H9 (cell line): ENCODE measurements around the gene KRT79. TPM values are rescaled to one million over a fixed set of nuclear protein-coding genes. Genes with fewer than 3 reads are reported as not detected.

Experiments
- DNase-seq: peaks from one replicate; pipeline ENCODE4 v3.0.0-alpha.2; 2017
- H2AFZ ChIP-seq: one replicate; pipeline ENCODE4 v1.6.1; 2013; ENCODE audit warnings: mild to moderate bottlenecking, low read length, control low read depth, moderate library complexity
- H2AK5ac ChIP-seq: 2 replicates; pipeline ENCODE4 v1.6.1; 2013; ENCODE audit warnings: low read length, control low read depth, mixed read lengths; ENCODE audit not compliant: insufficient read length
- H2BK120ac ChIP-seq: one replicate; pipeline ENCODE4 v1.6.1; 2013; ENCODE audit warnings: low read depth, mild to moderate bottlenecking, low read length, control low read depth, inconsistent platforms; ENCODE audit not compliant: poor library complexity, severe bottlenecking
- H2BK12ac ChIP-seq: 2 replicates; pipeline ENCODE4 v1.6.1; 2013; ENCODE audit warnings: low read length, control low read depth, mixed read lengths, low read depth; ENCODE audit not compliant: insufficient read length
- H2BK15ac ChIP-seq: 2 replicates; pipeline ENCODE4 v1.6.1; 2013; ENCODE audit warnings: low read depth, low read length, control low read depth
- H2BK20ac ChIP-seq: one replicate; pipeline ENCODE4 v1.6.1; 2013; ENCODE audit warnings: low read depth, mild to moderate bottlenecking, low read length, control low read depth, inconsistent platforms; ENCODE audit not compliant: poor library complexity, severe bottlenecking
- H2BK5ac ChIP-seq: 2 replicates; pipeline ENCODE4 v1.6.1; 2013; ENCODE audit warnings: low read length, control low read depth, mixed read lengths; ENCODE audit not compliant: insufficient read length
- H3K14ac ChIP-seq: 2 replicates; pipeline ENCODE4 v1.6.1; 2013; ENCODE audit warnings: low read length, control low read depth; ENCODE audit not compliant: insufficient read depth
- H3K18ac ChIP-seq: 2 replicates; pipeline ENCODE4 v1.6.1; 2013; ENCODE audit warnings: low read depth, mild to moderate bottlenecking, mixed read lengths, low read length, control low read depth; ENCODE audit not compliant: insufficient read length
- H3K23ac ChIP-seq: 2 replicates; pipeline ENCODE4 v1.6.1; 2013; ENCODE audit warnings: low read length, control low read depth, mixed read lengths, low read depth; ENCODE audit not compliant: insufficient read length
- H3K23me2 ChIP-seq: 2 replicates; pipeline ENCODE4 v1.6.1; 2013; ENCODE audit warnings: low read depth, mild to moderate bottlenecking, mixed read lengths, low read length, control low read depth; ENCODE audit not compliant: insufficient read length, poor library complexity, severe bottlenecking
- H3K27ac ChIP-seq: 2 replicates; pipeline ENCODE4 v1.5.1; 2013; ENCODE audit warnings: low read length, control low read depth, mixed read lengths, low read depth; ENCODE audit not compliant: insufficient read length
- H3K27me3 ChIP-seq: 2 replicates; pipeline ENCODE4 v1.6.1; 2013; ENCODE audit warnings: low read length, control low read depth, inconsistent platforms; ENCODE audit not compliant: insufficient read depth
- H3K4ac ChIP-seq: 2 replicates; pipeline ENCODE4 v1.6.1; 2013; ENCODE audit warnings: low read depth, mild to moderate bottlenecking, control low read depth, inconsistent platforms, low read length, moderate library complexity
- H3K4me1 ChIP-seq: 2 replicates; pipeline ENCODE4 v1.6.1; 2013; ENCODE audit warnings: low read length, control low read depth, inconsistent platforms; ENCODE audit not compliant: insufficient read depth
- H3K4me2 ChIP-seq: 2 replicates; pipeline ENCODE4 v1.6.1; 2013; ENCODE audit warnings: low read length, control low read depth, mixed read lengths; ENCODE audit not compliant: insufficient read length, insufficient read depth
- H3K56ac ChIP-seq: 2 replicates; pipeline ENCODE4 v1.6.1; 2013; ENCODE audit warnings: low read depth, mild to moderate bottlenecking, mixed read lengths, low read length, control low read depth; ENCODE audit not compliant: insufficient read length
- H3K79me1 ChIP-seq: 2 replicates; pipeline ENCODE4 v1.6.1; 2013; ENCODE audit warnings: low read depth, mild to moderate bottlenecking, moderate library complexity, low read length, control low read depth, inconsistent platforms; ENCODE audit not compliant: insufficient read depth, poor library complexity, severe bottlenecking
- H3K79me2 ChIP-seq: 2 replicates; pipeline ENCODE4 v1.6.1; 2013; ENCODE audit warnings: low read length, control low read depth, inconsistent platforms; ENCODE audit not compliant: insufficient read depth
- H3K9ac ChIP-seq: 2 replicates; pipeline ENCODE4 v1.6.1; 2013; ENCODE audit warnings: low read length, control low read depth, mixed read lengths; ENCODE audit not compliant: insufficient read length; ENCODE audit errors: extremely low read depth
- H3K9me3 ChIP-seq: one replicate; pipeline ENCODE4 v1.6.1; 2013; ENCODE audit warnings: low read depth, low read length, inconsistent platforms; ENCODE audit not compliant: control insufficient read depth
- H3T11ph ChIP-seq: one replicate; pipeline ENCODE4 v1.6.1; 2013; ENCODE audit warnings: mild to moderate bottlenecking, low read length, control low read depth, inconsistent platforms
- H4K20me1 ChIP-seq: one replicate; pipeline ENCODE4 v1.6.1; 2013; ENCODE audit not compliant: control insufficient read depth, insufficient read length, insufficient read depth
- H4K5ac ChIP-seq: 2 replicates; pipeline ENCODE4 v1.6.1; 2013; ENCODE audit warnings: low read depth, mild to moderate bottlenecking, mixed read lengths, low read length, control low read depth; ENCODE audit not compliant: insufficient read length
- H4K8ac ChIP-seq: replicated peaks from 2 replicates; pipeline ENCODE4 v1.6.1; 2013; ENCODE audit warnings: low read length, control low read depth, mixed read lengths, low read depth; ENCODE audit not compliant: insufficient read length
- H4K91ac ChIP-seq: 2 replicates; pipeline ENCODE4 v1.6.1; 2013; ENCODE audit warnings: low read depth, mild to moderate bottlenecking, moderate library complexity, mixed read lengths, low read length, control low read depth; ENCODE audit not compliant: insufficient read length
- H3K27ac Mint-ChIP-seq, 3 experiments: 2 replicates in 2 of 3; 3 replicates in 1 of 3; pipeline ENCODE4 v1.8.0; 2020 to 2021; ENCODE audit warnings: mixed read lengths in 3 of 3, mild to moderate bottlenecking in 1 of 3, moderate library complexity in 1 of 3
- H3K27me3 Mint-ChIP-seq: 2 replicates; pipeline ENCODE4 v1.8.0; 2021; ENCODE audit warnings: low read depth, mild to moderate bottlenecking, moderate library complexity, mixed read lengths
- H3K36me3 Mint-ChIP-seq, 3 experiments: 2 replicates in 2 of 3; 3 replicates in 1 of 3; pipeline ENCODE4 v1.8.0; 2020 to 2021; ENCODE audit warnings: low read depth in 3 of 3, mixed read lengths in 3 of 3; ENCODE audit not compliant: insufficient read depth in 1 of 3
- H3K4me1 Mint-ChIP-seq, 2 experiments: 2 replicates each; pipeline ENCODE4 v1.8.0; 2020; ENCODE audit warnings: mixed read lengths in 2 of 2
- H3K4me3 Mint-ChIP-seq, 2 experiments: 2 replicates in 1 of 2; 3 replicates in 1 of 2; pipeline ENCODE4 v1.8.0; 2020 to 2021; ENCODE audit warnings: mild to moderate bottlenecking in 2 of 2, mixed read lengths in 2 of 2, moderate library complexity in 1 of 2
- H3K9me3 Mint-ChIP-seq, 2 experiments: 2 replicates in 1 of 2; 3 replicates in 1 of 2; pipeline ENCODE4 v1.8.0; 2020; ENCODE audit warnings: mild to moderate bottlenecking in 2 of 2, mixed read lengths in 2 of 2, moderate library complexity in 1 of 2
- WGBS: extraction: QIAGEN DNeasy Blood & Tissue Kit; methylation state at CpG from one replicate; pipeline ENCODE4 v1.1.7; 2013; ENCODE audit warnings: missing lambda C conversion rate, low lambda C conversion rate, mixed read lengths; ENCODE audit not compliant: insufficient read length; ENCODE audit errors: extremely low coverage; 5-methylcytosine and 5-hydroxymethylcytosine counted together
- total RNA-seq: library from RNA; stranded (reverse); gene quantifications from 2 replicates; pipeline ENCODE4 v1.2.1, GENCODE V29; 2021
- TF ChIP-seq, protein P1 (sequence below): fragments of 200-600 bp; sonication (generic); conservative IDR thresholded peaks from 3 replicates; pipeline ENCODE4 v1.8.0; 2021; ENCODE audit warnings: antibody characterized with exemption, mild to moderate bottlenecking

The KRT79 gene
- total RNA-seq, 1 experiment from 2014 or later = not detected

DNA sequence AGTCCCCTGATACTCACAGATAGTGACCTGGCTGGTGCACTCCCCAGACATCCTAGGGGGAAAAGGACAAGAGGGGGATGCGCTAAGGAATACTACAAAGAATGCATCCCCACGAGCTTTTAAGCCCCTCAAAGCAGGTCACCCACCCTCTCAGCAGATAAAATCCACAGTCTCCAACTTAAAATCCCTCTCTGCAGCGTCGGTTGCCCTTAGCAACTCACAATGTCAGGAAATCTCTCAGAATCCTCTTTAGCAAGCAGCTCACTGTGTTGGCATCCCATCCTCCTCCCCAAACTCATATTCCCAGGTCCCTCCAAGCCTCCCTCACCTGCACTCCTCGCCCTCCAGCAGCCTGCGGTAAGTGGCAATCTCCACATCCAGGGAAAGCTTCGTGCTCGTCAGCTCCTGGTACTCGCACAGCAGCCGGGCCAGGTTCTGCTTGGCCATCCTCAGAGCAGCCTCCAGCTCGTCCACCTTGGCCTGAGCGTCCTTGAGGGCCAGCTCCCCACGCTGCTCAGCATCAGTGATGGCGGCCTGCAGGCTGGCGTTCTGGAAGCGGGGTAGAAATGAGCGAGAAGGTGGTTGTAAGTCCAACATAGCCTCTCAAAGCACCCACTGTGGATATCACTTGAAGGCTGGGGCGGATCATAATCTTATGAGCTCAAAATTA, 5.5 kb upstream of the KRT79 start:
- no CpG with 5 or more reads among the region's 18 CpGs for WGBS
- H3K14ac ChIP-seq = no peak overlapping the region; the same call in 1 of the 2 replicates
- Mint-ChIP-seq H3K27me3 (peaks cover 17% of the 10 kb centered on the region), H3K4me3 (no peak overlapping the region), H3K4me1 (no peaks in the 10 kb centered on the region; a peak in 1 of 4 replicates), H3K9me3 (no peaks in the 10 kb centered on the region), H3K36me3 (no peaks in the 10 kb centered on the region), H3K27ac (no peak overlapping the region)
- no peak overlapping the region for H2BK120ac ChIP-seq
- H4K91ac ChIP-seq = no peak overlapping the region
- no peak overlapping the region for H2BK5ac ChIP-seq
- H3K9me3 ChIP-seq = no peaks in the 10 kb centered on the region
- H3K18ac ChIP-seq = no peak overlapping the region
- no peaks in the 10 kb centered on the region; the same call in 1 of the 2 replicates for H3K27me3 ChIP-seq
- H3T11ph ChIP-seq = no peak overlapping the region
- H4K8ac ChIP-seq = no peak overlapping the region
- H3K4ac ChIP-seq = no peak overlapping the region
- H4K5ac ChIP-seq = no peak overlapping the region
- H3K4me1 ChIP-seq = no peaks in the 10 kb centered on the region
- H3K79me1 ChIP-seq = no peaks in the 10 kb centered on the region
- no peak overlapping the region for H3K9ac ChIP-seq
- no peak overlapping the region for H2BK12ac ChIP-seq
- H3K56ac ChIP-seq = no peak overlapping the region
- no peak overlapping the region for H2BK20ac ChIP-seq
- H2AFZ ChIP-seq = no peak overlapping the region
- no peaks in the 10 kb centered on the region for H3K79me2 ChIP-seq
- no peak overlapping the region for H3K23ac ChIP-seq
- H3K27ac ChIP-seq = no peak overlapping the region
- no peaks in the 10 kb centered on the region for H4K20me1 ChIP-seq
- H3K23me2 ChIP-seq = peaks cover 2% of the 10 kb centered on the region
- no peak overlapping the region for H3K4me2 ChIP-seq
- H2BK15ac ChIP-seq = no peak overlapping the region
- TF ChIP-seq, protein P1, sequence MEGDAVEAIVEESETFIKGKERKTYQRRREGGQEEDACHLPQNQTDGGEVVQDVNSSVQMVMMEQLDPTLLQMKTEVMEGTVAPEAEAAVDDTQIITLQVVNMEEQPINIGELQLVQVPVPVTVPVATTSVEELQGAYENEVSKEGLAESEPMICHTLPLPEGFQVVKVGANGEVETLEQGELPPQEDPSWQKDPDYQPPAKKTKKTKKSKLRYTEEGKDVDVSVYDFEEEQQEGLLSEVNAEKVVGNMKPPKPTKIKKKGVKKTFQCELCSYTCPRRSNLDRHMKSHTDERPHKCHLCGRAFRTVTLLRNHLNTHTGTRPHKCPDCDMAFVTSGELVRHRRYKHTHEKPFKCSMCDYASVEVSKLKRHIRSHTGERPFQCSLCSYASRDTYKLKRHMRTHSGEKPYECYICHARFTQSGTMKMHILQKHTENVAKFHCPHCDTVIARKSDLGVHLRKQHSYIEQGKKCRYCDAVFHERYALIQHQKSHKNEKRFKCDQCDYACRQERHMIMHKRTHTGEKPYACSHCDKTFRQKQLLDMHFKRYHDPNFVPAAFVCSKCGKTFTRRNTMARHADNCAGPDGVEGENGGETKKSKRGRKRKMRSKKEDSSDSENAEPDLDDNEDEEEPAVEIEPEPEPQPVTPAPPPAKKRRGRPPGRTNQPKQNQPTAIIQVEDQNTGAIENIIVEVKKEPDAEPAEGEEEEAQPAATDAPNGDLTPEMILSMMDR = no peak
- H2AK5ac ChIP-seq = no peak overlapping the region
- DNase-seq = peak; percentile 26
